ENCODE data around the gene TMC7. TPM values are rescaled to one million over a fixed set of nuclear protein-coding genes. Genes with fewer than 3 reads are reported as not detected.

Gene TMC7
- total and polyA plus RNA-seq, 2 donors (not counting 3 experiments of a cell fraction or from before 2014, with no cell fraction given) = 5.7 to 7.0 TPM

GRCh38 chr16:18941471-18941870, 42.3 kb upstream of the TMC7 start:
- Histone ChIP-seq H3K9ac (replicated peaks; ENCODE audit: extremely low read depth, insufficient read depth, low read length) (no peak overlapping the region), H3K9me3 (replicated peaks; ENCODE audit: control insufficient read depth, insufficient read depth, low read length) (no peaks in the 10 kb centered on the region), H3K27me3 (ENCODE audit: control insufficient read depth in 2 of 2, insufficient read depth in 2 of 2, low read length in 2 of 2) (no peaks in the 10 kb centered on the region), H3K36me3 (ENCODE audit: control insufficient read depth in 2 of 2, extremely low read depth in 1 of 2, insufficient read depth in 2 of 2, low read length in 2 of 2) (no peaks in the 10 kb centered on the region), H3K4me2 (ENCODE audit: insufficient read depth, low read length) (no peak overlapping the region), H3K79me2 (ENCODE audit: control insufficient read depth, insufficient read depth, low read length) (no peaks in the 10 kb centered on the region), H2AFZ (ENCODE audit: low read depth, low read length) (no peak overlapping the region), H3K4me3 (replicated peaks in 1 of 3; ENCODE audit: insufficient read depth in 1 of 3, low read depth in 1 of 3, low read length in 3 of 3) (no peak overlapping the region), H3K27ac (ENCODE audit: insufficient read depth, low read depth, low read length) (no peak overlapping the region), H4K20me1 (replicated peaks; ENCODE audit: control insufficient read depth, extremely low read depth, insufficient read depth, low read length) (no peaks in the 10 kb centered on the region), H3K9me1 (replicated peaks; ENCODE audit: control insufficient read depth, extremely low read depth, insufficient read depth, low read length) (no peaks in the 10 kb centered on the region), H3K4me1 (ENCODE audit: control insufficient read depth, extremely low read depth, insufficient read depth, low read length) (no peaks in the 10 kb centered on the region)
- ChIA-PET CTCF (interaction anchor here (1.0 to 1.6 kb wide), 4 partner anchors 14 to 29 kb away, joined by 3 to 4 read pairs (median 4); no protein-coding TSS in a partner anchor), POLR2A (no interaction called here)
- TF ChIP-seq MAX (IDR thresholded peaks at IDR 0.05; ENCODE audit: insufficient read depth, insufficient read length) (no peak), FOS (IDR thresholded peaks at IDR 0.05; ENCODE audit: borderline replicate concordance, insufficient read depth, low read length) (no peak), JUN (IDR thresholded peaks at IDR 0.05; ENCODE audit: borderline replicate concordance, insufficient read depth, insufficient read length, low read depth) (no peak), POLR2A (IDR thresholded peaks at IDR 0.05; ENCODE audit: low read depth, low read length) (no peak), POLR2AphosphoS5 (IDR thresholded peaks at IDR 0.05; ENCODE audit: insufficient read depth, low read depth, low read length) (no peak), MYC (IDR thresholded peaks at IDR 0.05; ENCODE audit: low read depth, low read length) (no peak), EZH2 (IDR thresholded peaks at IDR 0.05; ENCODE audit: borderline replicate concordance, low read depth, low read length, severe bottlenecking) (no peak), GATA2 (IDR thresholded peaks at IDR 0.05; ENCODE audit: insufficient read depth, insufficient read length, low read depth, low read length) (no peak), CTCF (IDR thresholded peaks at IDR 0.05; ENCODE audit: extremely low read depth in 1 of 2, insufficient read depth in 1 of 2, low read depth in 1 of 2, low read length in 2 of 2) (no peak)
- no peak for DNase-seq (ENCODE audit: low read depth, low spot score)
- no peak for FAIRE-seq
- BruUV-seq (replicated peaks) = no TSS peak
- dilution Hi-C loops (cut with MboI; ENCODE audit: extremely low pct_ligation_motif_present, low sequenced_read_pairs) (no loop called here), intact Hi-C loops (cut with micrococcal nuclease) (no loop called here)
